Measurements from ENCODE around the gene WFIKKN2.

DNA sequence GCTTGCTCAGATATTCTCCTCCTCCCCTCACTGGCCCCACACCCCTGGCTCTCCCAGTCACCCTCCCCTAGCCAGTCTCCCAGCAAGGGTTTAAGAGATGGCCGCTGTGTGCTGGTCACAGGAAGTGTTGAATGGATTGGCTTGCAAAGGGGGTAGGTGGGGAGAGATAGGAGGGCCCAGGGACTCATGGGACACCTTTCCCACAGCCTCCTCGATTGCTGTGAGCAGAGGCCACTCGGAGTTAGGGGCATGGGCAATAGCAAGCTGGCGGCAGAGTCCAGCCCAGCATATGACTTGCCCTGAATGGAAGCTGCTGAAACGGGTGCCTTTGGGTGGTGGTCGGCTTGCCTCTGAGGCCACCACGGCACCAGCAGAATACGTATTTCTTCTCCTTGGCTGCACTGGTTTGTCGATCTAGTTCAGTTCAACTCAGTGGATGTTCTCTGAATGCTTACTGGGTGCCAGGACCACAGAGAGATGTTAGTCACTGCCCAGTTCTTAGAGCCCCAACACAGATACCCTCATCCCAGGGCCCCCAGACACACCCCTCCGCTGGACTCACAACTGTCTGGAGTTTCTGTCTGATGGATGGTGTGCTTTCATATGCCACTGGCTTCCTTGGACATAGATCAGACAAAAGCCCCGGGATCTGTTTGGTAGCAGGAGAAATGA is 6.0 kb downstream of the WFIKKN2 start:
- TF ChIP-seq CTCF (IDR thresholded peaks at IDR 0.05; ENCODE audit: low read length): no peak
- no peak for TF ChIP-seq EZH2 (IDR thresholded peaks at IDR 0.05; ENCODE audit: borderline replicate concordance, low read length)

All from OCI-LY1 (cell line).